H9 (cell line): ENCODE results near the gene ALDH2. TPM values are rescaled to one million over a fixed set of nuclear protein-coding genes. Genes with fewer than 3 reads are reported as not detected.

Experiments used
- DNase-seq: peaks from one replicate; pipeline ENCODE4 v3.0.0-alpha.2; 2017
- H2AFZ ChIP-seq: one replicate; pipeline ENCODE4 v1.6.1; 2013; ENCODE audit warnings: mild to moderate bottlenecking, low read length, control low read depth, moderate library complexity
- H2AK5ac ChIP-seq: 2 replicates; pipeline ENCODE4 v1.6.1; 2013; ENCODE audit warnings: low read length, control low read depth, mixed read lengths; ENCODE audit not compliant: insufficient read length
- H2BK120ac ChIP-seq: one replicate; pipeline ENCODE4 v1.6.1; 2013; ENCODE audit warnings: low read depth, mild to moderate bottlenecking, low read length, control low read depth, inconsistent platforms; ENCODE audit not compliant: poor library complexity, severe bottlenecking
- H2BK12ac ChIP-seq: 2 replicates; pipeline ENCODE4 v1.6.1; 2013; ENCODE audit warnings: low read length, control low read depth, mixed read lengths, low read depth; ENCODE audit not compliant: insufficient read length
- H2BK15ac ChIP-seq: 2 replicates; pipeline ENCODE4 v1.6.1; 2013; ENCODE audit warnings: low read depth, low read length, control low read depth
- H2BK20ac ChIP-seq: one replicate; pipeline ENCODE4 v1.6.1; 2013; ENCODE audit warnings: low read depth, mild to moderate bottlenecking, low read length, control low read depth, inconsistent platforms; ENCODE audit not compliant: poor library complexity, severe bottlenecking
- H2BK5ac ChIP-seq: 2 replicates; pipeline ENCODE4 v1.6.1; 2013; ENCODE audit warnings: low read length, control low read depth, mixed read lengths; ENCODE audit not compliant: insufficient read length
- H3K14ac ChIP-seq: 2 replicates; pipeline ENCODE4 v1.6.1; 2013; ENCODE audit warnings: low read length, control low read depth; ENCODE audit not compliant: insufficient read depth
- H3K18ac ChIP-seq: 2 replicates; pipeline ENCODE4 v1.6.1; 2013; ENCODE audit warnings: low read depth, mild to moderate bottlenecking, mixed read lengths, low read length, control low read depth; ENCODE audit not compliant: insufficient read length
- H3K23ac ChIP-seq: 2 replicates; pipeline ENCODE4 v1.6.1; 2013; ENCODE audit warnings: low read length, control low read depth, mixed read lengths, low read depth; ENCODE audit not compliant: insufficient read length
- H3K23me2 ChIP-seq: 2 replicates; pipeline ENCODE4 v1.6.1; 2013; ENCODE audit warnings: low read depth, mild to moderate bottlenecking, mixed read lengths, low read length, control low read depth; ENCODE audit not compliant: insufficient read length, poor library complexity, severe bottlenecking
- H3K27ac ChIP-seq: 2 replicates; pipeline ENCODE4 v1.5.1; 2013; ENCODE audit warnings: low read length, control low read depth, mixed read lengths, low read depth; ENCODE audit not compliant: insufficient read length
- H3K27me3 ChIP-seq: 2 replicates; pipeline ENCODE4 v1.6.1; 2013; ENCODE audit warnings: low read length, control low read depth, inconsistent platforms; ENCODE audit not compliant: insufficient read depth
- H3K4ac ChIP-seq: 2 replicates; pipeline ENCODE4 v1.6.1; 2013; ENCODE audit warnings: low read depth, mild to moderate bottlenecking, control low read depth, inconsistent platforms, low read length, moderate library complexity
- H3K4me1 ChIP-seq: 2 replicates; pipeline ENCODE4 v1.6.1; 2013; ENCODE audit warnings: low read length, control low read depth, inconsistent platforms; ENCODE audit not compliant: insufficient read depth
- H3K4me2 ChIP-seq: 2 replicates; pipeline ENCODE4 v1.6.1; 2013; ENCODE audit warnings: low read length, control low read depth, mixed read lengths; ENCODE audit not compliant: insufficient read length, insufficient read depth
- H3K56ac ChIP-seq: 2 replicates; pipeline ENCODE4 v1.6.1; 2013; ENCODE audit warnings: low read depth, mild to moderate bottlenecking, mixed read lengths, low read length, control low read depth; ENCODE audit not compliant: insufficient read length
- H3K79me1 ChIP-seq: 2 replicates; pipeline ENCODE4 v1.6.1; 2013; ENCODE audit warnings: low read depth, mild to moderate bottlenecking, moderate library complexity, low read length, control low read depth, inconsistent platforms; ENCODE audit not compliant: insufficient read depth, poor library complexity, severe bottlenecking
- H3K79me2 ChIP-seq: 2 replicates; pipeline ENCODE4 v1.6.1; 2013; ENCODE audit warnings: low read length, control low read depth, inconsistent platforms; ENCODE audit not compliant: insufficient read depth
- H3K9ac ChIP-seq: 2 replicates; pipeline ENCODE4 v1.6.1; 2013; ENCODE audit warnings: low read length, control low read depth, mixed read lengths; ENCODE audit not compliant: insufficient read length; ENCODE audit errors: extremely low read depth
- H3K9me3 ChIP-seq: one replicate; pipeline ENCODE4 v1.6.1; 2013; ENCODE audit warnings: low read depth, low read length, inconsistent platforms; ENCODE audit not compliant: control insufficient read depth
- H3T11ph ChIP-seq: one replicate; pipeline ENCODE4 v1.6.1; 2013; ENCODE audit warnings: mild to moderate bottlenecking, low read length, control low read depth, inconsistent platforms
- H4K20me1 ChIP-seq: one replicate; pipeline ENCODE4 v1.6.1; 2013; ENCODE audit not compliant: control insufficient read depth, insufficient read length, insufficient read depth
- H4K5ac ChIP-seq: 2 replicates; pipeline ENCODE4 v1.6.1; 2013; ENCODE audit warnings: low read depth, mild to moderate bottlenecking, mixed read lengths, low read length, control low read depth; ENCODE audit not compliant: insufficient read length
- H4K8ac ChIP-seq: replicated peaks from 2 replicates; pipeline ENCODE4 v1.6.1; 2013; ENCODE audit warnings: low read length, control low read depth, mixed read lengths, low read depth; ENCODE audit not compliant: insufficient read length
- H4K91ac ChIP-seq: 2 replicates; pipeline ENCODE4 v1.6.1; 2013; ENCODE audit warnings: low read depth, mild to moderate bottlenecking, moderate library complexity, mixed read lengths, low read length, control low read depth; ENCODE audit not compliant: insufficient read length
- H3K27ac Mint-ChIP-seq, 3 experiments: 2 replicates in 2 of 3; 3 replicates in 1 of 3; pipeline ENCODE4 v1.8.0; 2020 to 2021; ENCODE audit warnings: mixed read lengths in 3 of 3, mild to moderate bottlenecking in 1 of 3, moderate library complexity in 1 of 3
- H3K27me3 Mint-ChIP-seq: 2 replicates; pipeline ENCODE4 v1.8.0; 2021; ENCODE audit warnings: low read depth, mild to moderate bottlenecking, moderate library complexity, mixed read lengths
- H3K36me3 Mint-ChIP-seq, 3 experiments: 2 replicates in 2 of 3; 3 replicates in 1 of 3; pipeline ENCODE4 v1.8.0; 2020 to 2021; ENCODE audit warnings: low read depth in 3 of 3, mixed read lengths in 3 of 3; ENCODE audit not compliant: insufficient read depth in 1 of 3
- H3K4me1 Mint-ChIP-seq, 2 experiments: 2 replicates each; pipeline ENCODE4 v1.8.0; 2020; ENCODE audit warnings: mixed read lengths in 2 of 2
- H3K4me3 Mint-ChIP-seq, 2 experiments: 2 replicates in 1 of 2; 3 replicates in 1 of 2; pipeline ENCODE4 v1.8.0; 2020 to 2021; ENCODE audit warnings: mild to moderate bottlenecking in 2 of 2, mixed read lengths in 2 of 2, moderate library complexity in 1 of 2
- H3K9me3 Mint-ChIP-seq, 2 experiments: 2 replicates in 1 of 2; 3 replicates in 1 of 2; pipeline ENCODE4 v1.8.0; 2020; ENCODE audit warnings: mild to moderate bottlenecking in 2 of 2, mixed read lengths in 2 of 2, moderate library complexity in 1 of 2
- WGBS: extraction: QIAGEN DNeasy Blood & Tissue Kit; methylation state at CpG from one replicate; pipeline ENCODE4 v1.1.7; 2013; ENCODE audit warnings: missing lambda C conversion rate, low lambda C conversion rate, mixed read lengths; ENCODE audit not compliant: insufficient read length; ENCODE audit errors: extremely low coverage; 5-methylcytosine and 5-hydroxymethylcytosine counted together
- total RNA-seq: library from RNA; stranded (reverse); gene quantifications from 2 replicates; pipeline ENCODE4 v1.2.1, GENCODE V29; 2021
- TF ChIP-seq, protein P1 (sequence below): fragments of 200-600 bp; sonication (generic); conservative IDR thresholded peaks from 3 replicates; pipeline ENCODE4 v1.8.0; 2021; ENCODE audit warnings: antibody characterized with exemption, mild to moderate bottlenecking

ALDH2 gene
- total RNA-seq, 1 experiment from 2014 or later: 44.0 TPM

DNA sequence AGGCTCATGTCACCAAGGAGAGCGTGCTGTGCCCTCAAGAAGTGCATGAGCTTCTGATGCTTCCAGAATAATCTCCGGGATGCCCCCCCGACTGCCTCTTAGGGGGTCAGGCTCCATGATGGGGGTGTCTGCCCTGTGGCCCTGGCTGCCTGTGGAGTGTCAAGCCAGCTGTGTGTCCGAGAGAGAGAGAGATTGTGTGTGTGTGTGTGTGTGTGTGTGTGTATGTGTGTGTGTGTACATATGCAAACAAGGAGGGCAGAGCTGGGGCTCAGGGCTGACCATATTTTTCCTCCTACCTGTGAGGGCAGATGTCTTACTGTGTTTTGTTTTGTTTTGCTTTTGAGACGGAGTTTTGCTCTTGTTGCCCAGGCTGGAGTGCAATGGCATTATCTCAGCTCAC, 5.6 kb upstream of the ALDH2 start:
- Histone ChIP-seq H3K23me2 (peaks cover under 1% of the 10 kb centered on the region), H3K14ac (no peak overlapping the region), H3K9ac (no peak overlapping the region), H3K79me1 (no peaks in the 10 kb centered on the region), H2BK120ac (no peak overlapping the region), H4K8ac (no peak overlapping the region), H3K56ac (no peak overlapping the region), H4K5ac (no peak overlapping the region), H2AK5ac (no peak overlapping the region), H2AFZ (no peak overlapping the region), H3K4me1 (no peaks in the 10 kb centered on the region), H2BK12ac (no peak overlapping the region), H3K4ac (no peak overlapping the region), H3K18ac (no peak overlapping the region), H3K27ac (no peak overlapping the region), H3K9me3 (no peaks in the 10 kb centered on the region), H3K4me2 (no peak overlapping the region), H3T11ph (no peak overlapping the region), H4K91ac (no peak overlapping the region), H2BK15ac (no peak overlapping the region), H3K23ac (no peak overlapping the region), H2BK5ac (no peak overlapping the region), H3K79me2 (no peaks in the 10 kb centered on the region), H4K20me1 (no peaks in the 10 kb centered on the region), H2BK20ac (no peak overlapping the region), H3K27me3 (no peaks in the 10 kb centered on the region)
- no peak overlapping the region for H3K4me3 Mint-ChIP-seq
- peaks cover 0 to 3% of the 10 kb centered on the region in 2 experiments; a peak in 2 of 5 replicates for H3K9me3 Mint-ChIP-seq
- peaks cover 1 to 7% (median 5%) of the 10 kb centered on the region in 3 experiments; a peak in 6 of 7 replicates for H3K36me3 Mint-ChIP-seq
- whole genome bisulfite sequencing: no CpG with 5 or more reads among the region's 5 CpGs
- peak overlapping the region in 2 of 3 experiments; percentile 28 to 46; a peak in 3 of 7 replicates for H3K27ac Mint-ChIP-seq
- DNase-seq: no peak
- H3K27me3 Mint-ChIP-seq: peaks cover 9% of the 10 kb centered on the region
- TF ChIP-seq, protein P1, sequence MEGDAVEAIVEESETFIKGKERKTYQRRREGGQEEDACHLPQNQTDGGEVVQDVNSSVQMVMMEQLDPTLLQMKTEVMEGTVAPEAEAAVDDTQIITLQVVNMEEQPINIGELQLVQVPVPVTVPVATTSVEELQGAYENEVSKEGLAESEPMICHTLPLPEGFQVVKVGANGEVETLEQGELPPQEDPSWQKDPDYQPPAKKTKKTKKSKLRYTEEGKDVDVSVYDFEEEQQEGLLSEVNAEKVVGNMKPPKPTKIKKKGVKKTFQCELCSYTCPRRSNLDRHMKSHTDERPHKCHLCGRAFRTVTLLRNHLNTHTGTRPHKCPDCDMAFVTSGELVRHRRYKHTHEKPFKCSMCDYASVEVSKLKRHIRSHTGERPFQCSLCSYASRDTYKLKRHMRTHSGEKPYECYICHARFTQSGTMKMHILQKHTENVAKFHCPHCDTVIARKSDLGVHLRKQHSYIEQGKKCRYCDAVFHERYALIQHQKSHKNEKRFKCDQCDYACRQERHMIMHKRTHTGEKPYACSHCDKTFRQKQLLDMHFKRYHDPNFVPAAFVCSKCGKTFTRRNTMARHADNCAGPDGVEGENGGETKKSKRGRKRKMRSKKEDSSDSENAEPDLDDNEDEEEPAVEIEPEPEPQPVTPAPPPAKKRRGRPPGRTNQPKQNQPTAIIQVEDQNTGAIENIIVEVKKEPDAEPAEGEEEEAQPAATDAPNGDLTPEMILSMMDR: no peak
- H3K4me1 Mint-ChIP-seq: peaks cover 27 to 35% of the 10 kb centered on the region in 2 experiments
